ENCODE data around the gene ABR. TPM values are rescaled to one million over a fixed set of nuclear protein-coding genes. Genes with fewer than 3 reads are reported as not detected.

The ABR gene
- total and polyA plus RNA-seq, 10 donors: 18.5 to 183 (median 121) TPM

DNA sequence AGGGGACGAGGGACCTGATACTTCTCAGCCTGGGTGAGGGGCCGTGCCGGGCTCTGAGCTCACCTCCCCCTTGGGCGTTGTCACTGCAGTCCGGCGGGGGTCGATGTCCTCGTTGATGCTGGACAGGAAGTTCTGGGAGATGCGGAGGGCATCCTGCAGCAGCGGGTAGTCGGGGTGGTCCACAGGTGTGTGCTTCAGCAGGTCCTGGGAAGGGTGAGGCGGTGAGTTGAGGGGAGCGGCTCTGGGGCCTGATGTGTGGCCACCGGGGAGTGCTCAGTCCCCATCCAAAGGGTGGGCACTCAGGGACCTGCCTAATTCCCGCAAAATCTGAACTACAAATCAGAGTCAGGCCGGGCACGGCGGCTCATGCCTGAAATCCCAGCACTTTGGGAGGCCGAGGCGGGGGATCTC, 107.2 kb downstream of the ABR start:
- H3K36me3 ChIP-seq: peaks cover 0 to 100% (median 58%) of the 10 kb centered on the region in 6 donors
- no peaks in the 10 kb centered on the region for H3K27me3 ChIP-seq (replicated peaks in 1 of 7)
- no peak overlapping the region for H3K27ac ChIP-seq
- no peak for TF ChIP-seq POLR2A (IDR thresholded peaks at IDR 0.05)
- TF ChIP-seq, protein P1, sequence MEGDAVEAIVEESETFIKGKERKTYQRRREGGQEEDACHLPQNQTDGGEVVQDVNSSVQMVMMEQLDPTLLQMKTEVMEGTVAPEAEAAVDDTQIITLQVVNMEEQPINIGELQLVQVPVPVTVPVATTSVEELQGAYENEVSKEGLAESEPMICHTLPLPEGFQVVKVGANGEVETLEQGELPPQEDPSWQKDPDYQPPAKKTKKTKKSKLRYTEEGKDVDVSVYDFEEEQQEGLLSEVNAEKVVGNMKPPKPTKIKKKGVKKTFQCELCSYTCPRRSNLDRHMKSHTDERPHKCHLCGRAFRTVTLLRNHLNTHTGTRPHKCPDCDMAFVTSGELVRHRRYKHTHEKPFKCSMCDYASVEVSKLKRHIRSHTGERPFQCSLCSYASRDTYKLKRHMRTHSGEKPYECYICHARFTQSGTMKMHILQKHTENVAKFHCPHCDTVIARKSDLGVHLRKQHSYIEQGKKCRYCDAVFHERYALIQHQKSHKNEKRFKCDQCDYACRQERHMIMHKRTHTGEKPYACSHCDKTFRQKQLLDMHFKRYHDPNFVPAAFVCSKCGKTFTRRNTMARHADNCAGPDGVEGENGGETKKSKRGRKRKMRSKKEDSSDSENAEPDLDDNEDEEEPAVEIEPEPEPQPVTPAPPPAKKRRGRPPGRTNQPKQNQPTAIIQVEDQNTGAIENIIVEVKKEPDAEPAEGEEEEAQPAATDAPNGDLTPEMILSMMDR (IDR thresholded peaks at IDR 0.05 in 8 of 11, conservative IDR thresholded peaks at IDR 0.05 in 3 of 11): no peak
- no peak for TF ChIP-seq POLR2AphosphoS5 (IDR thresholded peaks at IDR 0.05)
- peak; percentile 43 for DNase-seq
- H3K4me1 ChIP-seq: no peaks in the 10 kb centered on the region
- 89 to 93% (median 90%) methylated on average over 20 of the region's 20 CpGs for WGBS, 5 donors
- intact Hi-C loops (cut with DNase I; ENCODE audit: low total_unique reads): no loop called here
- H3K4me3 ChIP-seq: no peak overlapping the region
- H3K9me3 ChIP-seq: no peaks in the 10 kb centered on the region

DNA sequence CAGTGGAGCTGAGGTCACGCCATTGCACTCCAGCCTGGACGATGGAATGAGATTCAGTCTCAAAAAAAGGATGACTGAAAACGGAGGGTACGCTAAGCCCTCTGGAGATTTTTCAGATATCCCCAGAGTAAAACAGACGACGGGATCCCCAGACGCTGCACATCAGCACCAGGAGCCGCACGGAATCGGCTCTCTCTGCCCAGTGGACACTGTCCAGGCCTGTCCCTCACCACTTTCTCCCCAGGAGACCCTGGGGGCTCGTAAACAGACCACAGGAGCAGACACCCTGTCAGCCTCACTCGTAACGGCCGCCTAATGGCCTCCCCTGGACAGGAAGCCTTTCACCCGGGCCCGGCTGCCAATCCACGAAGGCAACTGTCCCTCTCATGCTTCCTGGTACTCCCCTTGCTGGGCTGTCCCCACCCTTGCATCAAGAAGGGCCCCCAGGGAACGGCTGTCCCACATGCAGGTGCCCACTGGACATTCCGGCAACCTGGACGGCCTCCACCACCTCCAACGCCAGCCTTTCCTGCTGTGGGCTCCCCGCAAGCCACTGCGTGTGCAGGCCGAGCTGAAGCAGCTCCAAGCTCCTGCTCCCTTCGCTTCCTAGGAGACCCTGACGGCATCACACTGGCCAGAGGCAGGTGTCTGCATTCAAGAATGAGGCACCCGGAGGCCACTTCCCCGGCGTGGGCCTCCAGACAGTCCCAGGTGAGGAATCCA, 108.5 kb downstream of the ABR start:
- peaks cover 0 to 8% (median 1%) of the 10 kb centered on the region in 8 donors for H3K9me3 ChIP-seq
- no peaks in the 10 kb centered on the region for H3K4me1 ChIP-seq
- H3K36me3 ChIP-seq: peaks cover 0 to 100% (median 67%) of the 10 kb centered on the region in 6 donors
- peak; percentile 64 for DNase-seq
- peak in 1 of 3 donors; percentile 35 for TF ChIP-seq POLR2AphosphoS5 (IDR thresholded peaks at IDR 0.05)
- no peak for TF ChIP-seq POLR2A (IDR thresholded peaks at IDR 0.05)
- no peak overlapping the region for H3K4me3 ChIP-seq
- intact Hi-C loops (cut with DNase I; ENCODE audit: low total_unique reads): no loop called here
- no peaks in the 10 kb centered on the region for H3K27me3 ChIP-seq (replicated peaks in 1 of 7)
- no peak overlapping the region for H3K27ac ChIP-seq
- 93 to 95% (median 94%) methylated on average over 20 to 29 of the region's 29 CpGs for WGBS, 5 donors

DNA sequence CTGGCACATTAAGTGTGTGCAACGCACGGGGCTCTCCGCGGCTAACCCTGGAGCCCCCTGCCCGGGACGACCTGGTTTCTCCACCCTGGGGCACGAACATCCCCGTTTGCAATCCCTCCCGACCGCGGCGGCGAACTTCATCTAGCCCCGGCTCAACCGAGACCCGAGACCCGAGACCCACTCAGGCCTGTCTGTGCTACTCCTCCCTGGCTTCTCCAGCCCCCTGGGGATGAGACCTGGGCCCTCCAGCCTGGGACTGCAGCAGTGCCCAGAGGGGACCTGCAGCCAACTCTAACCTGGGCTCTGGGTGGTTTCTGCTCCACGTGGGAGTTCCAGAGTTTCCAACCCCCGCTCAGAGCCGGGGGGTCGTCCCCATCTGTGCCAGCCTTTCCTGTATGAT, 109.4 kb downstream of the ABR start:
- 90 to 95% (median 92%) methylated on average over 18 to 21 of the region's 21 CpGs for WGBS, 5 donors
- Histone ChIP-seq H3K4me1 (no peaks in the 10 kb centered on the region), H3K27ac (no peak overlapping the region), H3K36me3 (peaks cover 0 to 100% (median 73%) of the 10 kb centered on the region in 6 donors), H3K4me3 (no peak overlapping the region), H3K9me3 (peaks cover 0 to 16% (median 10%) of the 10 kb centered on the region in 8 donors), H3K27me3 (replicated peaks in 1 of 7) (no peaks in the 10 kb centered on the region)
- intact Hi-C loops (cut with DNase I; ENCODE audit: low total_unique reads): no loop called here
- DNase-seq: no peak
- TF ChIP-seq POLR2A (IDR thresholded peaks at IDR 0.05): no peak
- TF ChIP-seq, protein P1 (IDR thresholded peaks at IDR 0.05 in 8 of 11, conservative IDR thresholded peaks at IDR 0.05 in 3 of 11): no peak
- TF ChIP-seq POLR2AphosphoS5 (IDR thresholded peaks at IDR 0.05): peak in 1 of 3 donors; percentile 15

DNA sequence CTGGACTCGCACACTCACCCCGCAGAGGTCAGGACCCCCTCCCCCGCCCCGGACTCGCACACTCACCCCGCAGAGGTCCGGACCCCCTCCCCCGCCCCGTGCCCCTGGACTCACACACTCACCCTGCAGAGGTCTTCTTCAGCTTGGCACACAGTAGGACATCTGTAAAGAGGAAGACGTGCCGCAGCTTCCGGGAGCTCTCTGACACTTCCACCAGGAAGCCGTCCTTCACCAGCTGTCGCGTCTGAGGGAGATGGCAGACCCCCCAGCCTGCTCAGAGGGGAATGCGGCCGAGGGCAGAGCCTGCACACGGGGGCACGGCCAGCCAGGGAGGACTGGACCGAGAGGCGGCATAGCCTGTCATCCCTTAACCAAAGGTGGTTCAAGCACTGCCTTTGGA, 109.9 kb downstream of the ABR start:
- Histone ChIP-seq H3K27me3 (replicated peaks in 1 of 7) (no peaks in the 10 kb centered on the region), H3K4me1 (no peaks in the 10 kb centered on the region), H3K27ac (no peak overlapping the region), H3K36me3 (peaks cover 0 to 96% (median 74%) of the 10 kb centered on the region in 6 donors), H3K9me3 (peaks cover 0 to 17% (median 10%) of the 10 kb centered on the region in 8 donors), H3K4me3 (no peak overlapping the region)
- TF ChIP-seq, protein P1 (IDR thresholded peaks at IDR 0.05 in 8 of 11, conservative IDR thresholded peaks at IDR 0.05 in 3 of 11): no peak
- no peak for DNase-seq
- 94 to 100% (median 95%) methylated on average over 5 to 21 of the region's 21 CpGs for WGBS, 5 donors
- intact Hi-C loops (cut with DNase I; ENCODE audit: low total_unique reads): no loop called here

Data from spleen (tissue), 11 donors.